ENCODE measurements around the gene RASSF8. TPM values are rescaled to one million over a fixed set of nuclear protein-coding genes. Genes with fewer than 3 reads are reported as not detected.

RASSF8 gene
- polyA plus RNA-seq, 1 donor (not counting 4 experiments of a cell fraction or from before 2014, with no cell fraction given), result 10.5 TPM

DNA sequence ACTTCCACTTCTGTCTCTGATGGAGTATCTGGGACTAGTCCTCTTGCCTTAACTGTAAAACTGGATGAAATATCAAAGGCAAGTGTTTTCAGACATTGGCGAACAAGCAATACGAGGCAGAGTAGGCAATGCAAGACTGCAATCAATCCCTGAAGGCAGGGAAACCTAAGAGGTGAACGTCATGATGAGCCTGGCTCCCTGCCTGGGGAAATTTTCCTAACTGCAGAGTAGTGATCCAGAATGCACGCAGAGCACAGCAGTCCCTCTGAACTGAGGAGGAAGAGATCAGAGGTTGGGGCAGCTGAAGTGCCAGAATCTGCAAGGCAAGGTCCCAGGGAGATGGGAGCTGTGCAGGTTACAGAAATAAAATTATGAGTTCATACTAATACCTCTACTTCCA, 147.9 kb downstream of the RASSF8 start:
- no peak overlapping the region for H2AFZ ChIP-seq (ENCODE audit: control insufficient read depth, low read length)
- FAIRE-seq (no peak), DNase-seq (ENCODE audit: low read depth, low spot score) (no peak)
- no peak overlapping the region for H3K27ac ChIP-seq (ENCODE audit: control insufficient read depth, insufficient read depth, low read length)
- no peaks in the 10 kb centered on the region for H4K20me1 ChIP-seq (ENCODE audit: control insufficient read depth, extremely low read depth, insufficient read depth, low read length)
- H3K79me2 ChIP-seq (ENCODE audit: control insufficient read depth, insufficient read depth, low read length), result no peaks in the 10 kb centered on the region
- H3K9me3 ChIP-seq (ENCODE audit: control insufficient read depth, low read depth, low read length), result no peaks in the 10 kb centered on the region
- no peak overlapping the region for H3K4me2 ChIP-seq (ENCODE audit: control insufficient read depth, extremely low read depth, insufficient read depth, low read depth, low read length)
- H3K36me3 ChIP-seq (ENCODE audit: control insufficient read depth in 2 of 2, extremely low read depth in 1 of 2, insufficient read depth in 2 of 2, low read length in 2 of 2), result no peaks in the 10 kb centered on the region
- H3K9ac ChIP-seq (ENCODE audit: control insufficient read depth, extremely low read depth, insufficient read depth, low read length), result no peak overlapping the region
- no peak overlapping the region for H3K4me3 ChIP-seq (ENCODE audit: control insufficient read depth in 2 of 3, extremely low read depth in 1 of 3, insufficient read depth in 2 of 3, low read depth in 1 of 3, low read length in 3 of 3)
- H3K9me1 ChIP-seq (ENCODE audit: control insufficient read depth, extremely low read depth, insufficient read depth, low read length), result no peaks in the 10 kb centered on the region
- H3K4me1 ChIP-seq (ENCODE audit: control insufficient read depth, extremely low read depth, insufficient read depth, low read length), result peaks cover 4% of the 10 kb centered on the region
- dilution Hi-C loops (cut with MboI; ENCODE audit: extremely low pct_ligation_motif_present, low sequenced_read_pairs), result no loop called here
- H3K27me3 ChIP-seq (ENCODE audit: control insufficient read depth, extremely low read depth, insufficient read depth, low read length), result no peaks in the 10 kb centered on the region
- TF ChIP-seq, protein P1, sequence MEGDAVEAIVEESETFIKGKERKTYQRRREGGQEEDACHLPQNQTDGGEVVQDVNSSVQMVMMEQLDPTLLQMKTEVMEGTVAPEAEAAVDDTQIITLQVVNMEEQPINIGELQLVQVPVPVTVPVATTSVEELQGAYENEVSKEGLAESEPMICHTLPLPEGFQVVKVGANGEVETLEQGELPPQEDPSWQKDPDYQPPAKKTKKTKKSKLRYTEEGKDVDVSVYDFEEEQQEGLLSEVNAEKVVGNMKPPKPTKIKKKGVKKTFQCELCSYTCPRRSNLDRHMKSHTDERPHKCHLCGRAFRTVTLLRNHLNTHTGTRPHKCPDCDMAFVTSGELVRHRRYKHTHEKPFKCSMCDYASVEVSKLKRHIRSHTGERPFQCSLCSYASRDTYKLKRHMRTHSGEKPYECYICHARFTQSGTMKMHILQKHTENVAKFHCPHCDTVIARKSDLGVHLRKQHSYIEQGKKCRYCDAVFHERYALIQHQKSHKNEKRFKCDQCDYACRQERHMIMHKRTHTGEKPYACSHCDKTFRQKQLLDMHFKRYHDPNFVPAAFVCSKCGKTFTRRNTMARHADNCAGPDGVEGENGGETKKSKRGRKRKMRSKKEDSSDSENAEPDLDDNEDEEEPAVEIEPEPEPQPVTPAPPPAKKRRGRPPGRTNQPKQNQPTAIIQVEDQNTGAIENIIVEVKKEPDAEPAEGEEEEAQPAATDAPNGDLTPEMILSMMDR (optimal IDR thresholded peaks at IDR 0.05 in 1 of 3, IDR thresholded peaks at IDR 0.05 in 1 of 3, conservative IDR thresholded peaks at IDR 0.05 in 1 of 3; ENCODE audit: extremely low read depth in 1 of 3, insufficient read depth in 2 of 3, low read length in 3 of 3), result no peak
- TF ChIP-seq EZH2 (IDR thresholded peaks at IDR 0.05; ENCODE audit: low read length), result no peak

DNA sequence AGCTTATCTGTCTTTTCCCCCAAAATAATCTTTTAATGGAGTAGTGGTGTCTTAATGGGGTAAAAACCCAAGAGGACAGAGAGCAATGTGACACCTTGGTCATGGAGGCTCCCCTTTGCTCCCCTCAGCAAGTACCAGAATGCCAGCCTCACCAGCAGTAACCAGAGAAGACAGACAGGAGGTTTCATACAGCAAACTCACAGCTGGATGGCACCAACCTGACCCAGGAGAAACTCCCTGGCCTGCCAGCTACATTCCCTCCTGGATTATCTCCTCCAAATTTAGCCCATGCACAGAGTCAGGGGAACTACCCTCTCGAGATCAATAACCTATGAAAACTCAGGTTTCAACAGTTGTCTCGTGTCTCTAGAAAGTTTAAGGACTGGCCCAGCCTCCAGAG, 150.4 kb downstream of the RASSF8 start:
- H3K9me1 ChIP-seq (ENCODE audit: control insufficient read depth, extremely low read depth, insufficient read depth, low read length), result no peaks in the 10 kb centered on the region
- FAIRE-seq (peak; percentile 20), DNase-seq (ENCODE audit: low read depth, low spot score) (no peak)
- no peak overlapping the region for H3K4me3 ChIP-seq (ENCODE audit: control insufficient read depth in 2 of 3, extremely low read depth in 1 of 3, insufficient read depth in 2 of 3, low read depth in 1 of 3, low read length in 3 of 3)
- no peaks in the 10 kb centered on the region for H4K20me1 ChIP-seq (ENCODE audit: control insufficient read depth, extremely low read depth, insufficient read depth, low read length)
- no peaks in the 10 kb centered on the region for H3K9me3 ChIP-seq (ENCODE audit: control insufficient read depth, low read depth, low read length)
- H3K79me2 ChIP-seq (ENCODE audit: control insufficient read depth, insufficient read depth, low read length), result no peaks in the 10 kb centered on the region
- H3K4me1 ChIP-seq (ENCODE audit: control insufficient read depth, extremely low read depth, insufficient read depth, low read length), result peaks cover 15% of the 10 kb centered on the region
- no peak overlapping the region for H3K27ac ChIP-seq (ENCODE audit: control insufficient read depth, insufficient read depth, low read length)
- H3K4me2 ChIP-seq (ENCODE audit: control insufficient read depth, extremely low read depth, insufficient read depth, low read depth, low read length), result no peak overlapping the region
- H2AFZ ChIP-seq (ENCODE audit: control insufficient read depth, low read length), result no peak overlapping the region
- no peaks in the 10 kb centered on the region for H3K27me3 ChIP-seq (ENCODE audit: control insufficient read depth, extremely low read depth, insufficient read depth, low read length)
- TF ChIP-seq EZH2 (IDR thresholded peaks at IDR 0.05; ENCODE audit: low read length), result no peak
- TF ChIP-seq, protein P1 (optimal IDR thresholded peaks at IDR 0.05 in 1 of 3, IDR thresholded peaks at IDR 0.05 in 1 of 3, conservative IDR thresholded peaks at IDR 0.05 in 1 of 3; ENCODE audit: extremely low read depth in 1 of 3, insufficient read depth in 2 of 3, low read length in 3 of 3), result no peak
- H3K36me3 ChIP-seq (ENCODE audit: control insufficient read depth in 2 of 2, extremely low read depth in 1 of 2, insufficient read depth in 2 of 2, low read length in 2 of 2), result no peaks in the 10 kb centered on the region
- H3K9ac ChIP-seq (ENCODE audit: control insufficient read depth, extremely low read depth, insufficient read depth, low read length), result no peak overlapping the region
- dilution Hi-C loops (cut with MboI; ENCODE audit: extremely low pct_ligation_motif_present, low sequenced_read_pairs), result no loop called here

All from keratinocyte (primary cell).